CD4-positive, alpha-beta T cell treated with Interleukin-21 for 1 hour (primary cell): ENCODE measurements around the gene CENPF.
"Not testable (repeated sequence)": the region's sequence is repeated elsewhere in the genome, so short reads cannot be mapped to it uniquely, and the experiment has no call there.

ENCODE experiments used
- DNase-seq: peaks from one replicate; pipeline ENCODE4 v3.0.0-alpha.2; 2020

Gene CENPF

GRCh38 chr1:214584805-214585766, 17.9 kb upstream of the CENPF start:
- no peak for DNase-seq

GRCh38 chr1:214586621-214587020, 16.4 kb upstream of the CENPF start:
- DNase-seq = no peak

GRCh38 chr1:214587165-214587564, 15.8 kb upstream of the CENPF start:
- DNase-seq = no peak

- DNase-seq = no peak
These were observed 13.9 kb upstream of the CENPF start for GRCh38 chr1:214588963-214589597.

- DNase-seq = no peak
These were observed 12.3 kb upstream of the CENPF start for GRCh38 chr1:214590696-214591095.

GRCh38 chr1:214591918-214592317, 11.1 kb upstream of the CENPF start:
- DNase-seq = not testable (repeated sequence)

GRCh38 chr1:214593158-214593557, 9.8 kb upstream of the CENPF start:
- DNase-seq = no peak

- no peak for DNase-seq
These were observed 841 bp downstream of the CENPF start for GRCh38 chr1:214603819-214604252.

- no peak for DNase-seq
These were observed 1.5 kb downstream of the CENPF start for GRCh38 chr1:214604523-214604922.

GRCh38 chr1:214605484-214605883, 2.5 kb downstream of the CENPF start:
- not testable (repeated sequence) for DNase-seq

GRCh38 chr1:214605933-214606925, 3.2 kb downstream of the CENPF start:
- DNase-seq = not testable (repeated sequence)

- not testable (repeated sequence) for DNase-seq
These were observed 4.7 kb downstream of the CENPF start for GRCh38 chr1:214607492-214608215.

- DNase-seq = not testable (repeated sequence)
These were observed 5.3 kb downstream of the CENPF start for GRCh38 chr1:214608216-214608783.

GRCh38 chr1:214608817-214609216, 5.8 kb downstream of the CENPF start:
- not testable (repeated sequence) for DNase-seq

GRCh38 chr1:214609692-214610091, 6.7 kb downstream of the CENPF start:
- no peak for DNase-seq

GRCh38 chr1:214610136-214610535, 7.1 kb downstream of the CENPF start:
- not testable (repeated sequence) for DNase-seq

- DNase-seq = no peak
These were observed 12.1 kb downstream of the CENPF start for GRCh38 chr1:214615109-214615508.

GRCh38 chr1:214615871-214616270, 12.9 kb downstream of the CENPF start:
- no peak for DNase-seq

- DNase-seq = no peak
These were observed 14.3 kb downstream of the CENPF start for GRCh38 chr1:214617246-214617645.

GRCh38 chr1:214617843-214618242, 14.8 kb downstream of the CENPF start:
- no peak for DNase-seq

GRCh38 chr1:214621236-214621635, 18.2 kb downstream of the CENPF start:
- DNase-seq = no peak

- DNase-seq = no peak
These were observed 20.4 kb downstream of the CENPF start for GRCh38 chr1:214623430-214623829.
